Hepatocyte (in vitro differentiated cells): ENCODE measurements around the gene TMEM135. TPM values are rescaled to one million over a fixed set of nuclear protein-coding genes. Genes with fewer than 3 reads are reported as not detected.

ENCODE experiments used
- DNase-seq: peaks from one replicate; pipeline ENCODE4 v3.0.0-alpha.2; 2016; ENCODE audit warnings: low spot score
- H2AFZ ChIP-seq: fragments of 200-600 bp; sonication (generic); 2 replicates; pipeline ENCODE4 v1.6.0; 2016; ENCODE audit warnings: antibody characterized with exemption, mild to moderate bottlenecking
- H3K27ac ChIP-seq: fragments of 200-600 bp; sonication (generic); 2 replicates; pipeline ENCODE4 v1.5.1; 2016; ENCODE audit warnings: mild to moderate bottlenecking
- H3K27me3 ChIP-seq: fragments of 200-600 bp; sonication (generic); 2 replicates; pipeline ENCODE4 v1.6.1; 2016
- H3K36me3 ChIP-seq: fragments of 200-600 bp; sonication (generic); replicated peaks from 2 replicates; pipeline ENCODE4 v1.5.1; 2016; ENCODE audit warnings: low read depth; ENCODE audit not compliant: insufficient read depth
- H3K4me1 ChIP-seq: fragments of 200-600 bp; sonication (generic); 2 replicates; pipeline ENCODE4 v1.5.1; 2016; ENCODE audit warnings: mild to moderate bottlenecking, moderate library complexity; ENCODE audit not compliant: insufficient read depth
- H3K4me2 ChIP-seq: fragments of 200-600 bp; sonication (generic); 2 replicates; pipeline ENCODE4 v1.6.0; 2016
- H3K4me3 ChIP-seq: fragments of 200-600 bp; sonication (generic); 2 replicates; pipeline ENCODE4 v1.5.1; 2016; ENCODE audit warnings: mild to moderate bottlenecking
- H3K79me2 ChIP-seq: fragments of 200-600 bp; sonication (generic); 2 replicates; pipeline ENCODE4 v1.6.0; 2017; ENCODE audit warnings: mild to moderate bottlenecking
- H3K9me2 ChIP-seq: fragments of 200-600 bp; sonication (generic); replicated peaks from 2 replicates; pipeline ENCODE4 v1.6.0; 2017; ENCODE audit warnings: mild to moderate bottlenecking; ENCODE audit not compliant: insufficient read depth
- H3K9me3 ChIP-seq: fragments of 200-600 bp; sonication (generic); 2 replicates; pipeline ENCODE4 v1.5.1; 2016; ENCODE audit warnings: low read depth, mild to moderate bottlenecking
- H4K20me1 ChIP-seq: fragments of 200-600 bp; sonication (generic); 2 replicates; pipeline ENCODE4 v1.6.0; 2016; ENCODE audit warnings: mild to moderate bottlenecking; ENCODE audit not compliant: insufficient read depth, poor library complexity, severe bottlenecking
- EZH2 ChIP-seq: fragments of 200-600 bp; sonication (generic); IDR thresholded peaks from 2 replicates; pipeline ENCODE4 v1.6.1; 2016; ENCODE audit warnings: antibody characterized with exemption, mild to moderate bottlenecking, borderline replicate concordance
- EZH2phosphoT487 ChIP-seq: fragments of 200-600 bp; sonication (generic); IDR thresholded peaks from one replicate; pipeline ENCODE4 v1.6.1; 2018; ENCODE audit warnings: antibody characterized with exemption, mild to moderate bottlenecking, low read depth, moderate library complexity; ENCODE audit not compliant: unreplicated experiment, severe bottlenecking
- WGBS: methylation state at CpG from one replicate; pipeline ENCODE4 v1.1.6; 2016; ENCODE audit warnings: low lambda C conversion rate; ENCODE audit errors: missing lambda C conversion rate; 5-methylcytosine and 5-hydroxymethylcytosine counted together
- polyA plus RNA-seq: library from polyadenylated mRNA; unstranded; fragments of >200 nt; fragmentation: Nextera tagmentation; extraction: Ambion mirVana; gene quantifications from 2 replicates; pipeline ENCODE4 v1.2.1, GENCODE V29; 2016
- total RNA-seq: library from RNA; depleted of rRNA; stranded (reverse); fragments of >200 nt; gene quantifications from 2 replicates; pipeline ENCODE4 v1.2.3, GENCODE V29; 2014
- TF ChIP-seq, protein P1 (sequence below): fragments of 200-600 bp; sonication (generic); IDR thresholded peaks from 2 replicates; pipeline ENCODE4 v1.5.1; 2016; ENCODE audit warnings: antibody characterized with exemption, mild to moderate bottlenecking; ENCODE audit not compliant: poor library complexity

TMEM135 gene
- total and polyA plus RNA-seq, 2 experiments from 2014 or later: 26.7 to 52.0 TPM

- 92% methylated on average over 1 of the region's 1 CpG for WGBS
- TF ChIP-seq EZH2phosphoT487: no peak
- TF ChIP-seq EZH2: no peak
- TF ChIP-seq, protein P1, sequence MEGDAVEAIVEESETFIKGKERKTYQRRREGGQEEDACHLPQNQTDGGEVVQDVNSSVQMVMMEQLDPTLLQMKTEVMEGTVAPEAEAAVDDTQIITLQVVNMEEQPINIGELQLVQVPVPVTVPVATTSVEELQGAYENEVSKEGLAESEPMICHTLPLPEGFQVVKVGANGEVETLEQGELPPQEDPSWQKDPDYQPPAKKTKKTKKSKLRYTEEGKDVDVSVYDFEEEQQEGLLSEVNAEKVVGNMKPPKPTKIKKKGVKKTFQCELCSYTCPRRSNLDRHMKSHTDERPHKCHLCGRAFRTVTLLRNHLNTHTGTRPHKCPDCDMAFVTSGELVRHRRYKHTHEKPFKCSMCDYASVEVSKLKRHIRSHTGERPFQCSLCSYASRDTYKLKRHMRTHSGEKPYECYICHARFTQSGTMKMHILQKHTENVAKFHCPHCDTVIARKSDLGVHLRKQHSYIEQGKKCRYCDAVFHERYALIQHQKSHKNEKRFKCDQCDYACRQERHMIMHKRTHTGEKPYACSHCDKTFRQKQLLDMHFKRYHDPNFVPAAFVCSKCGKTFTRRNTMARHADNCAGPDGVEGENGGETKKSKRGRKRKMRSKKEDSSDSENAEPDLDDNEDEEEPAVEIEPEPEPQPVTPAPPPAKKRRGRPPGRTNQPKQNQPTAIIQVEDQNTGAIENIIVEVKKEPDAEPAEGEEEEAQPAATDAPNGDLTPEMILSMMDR: no peak
These were observed 197.6 kb downstream of the TMEM135 start for GRCh38 chr11:87235366-87235765.

DNA sequence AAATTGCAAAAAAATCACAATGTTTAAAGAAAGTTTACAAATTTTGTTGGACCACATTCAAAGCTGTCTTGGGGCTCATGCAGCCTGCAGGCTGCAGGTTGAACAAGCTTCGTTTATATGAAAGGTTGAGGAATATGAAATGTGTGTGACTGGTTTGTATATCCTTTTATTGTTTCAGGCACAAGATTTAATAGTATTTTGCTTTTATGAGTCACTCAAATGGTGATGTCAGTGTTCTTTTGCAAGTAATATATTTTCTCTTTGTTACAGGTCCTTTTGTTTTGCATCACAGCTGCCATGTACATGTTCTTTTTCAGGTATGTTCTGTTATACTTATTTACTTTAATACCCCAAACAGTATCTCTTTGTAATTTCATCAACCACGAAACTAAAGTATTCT, 198.6 kb downstream of the TMEM135 start:
- no peak for DNase-seq
- no peaks in the 10 kb centered on the region for H3K4me1 ChIP-seq
- 82% methylated on average over 2 of the region's 2 CpGs for WGBS
- peaks cover 3% of the 10 kb centered on the region for H3K79me2 ChIP-seq
- TF ChIP-seq EZH2phosphoT487 (no peak), EZH2 (no peak)
- TF ChIP-seq, protein P1: no peak
- peaks cover 7% of the 10 kb centered on the region for H3K9me3 ChIP-seq
- no peak overlapping the region for H3K4me3 ChIP-seq
- no peaks in the 10 kb centered on the region for H3K27me3 ChIP-seq
- no peak overlapping the region for H2AFZ ChIP-seq
- H4K20me1 ChIP-seq: no peaks in the 10 kb centered on the region
- H3K36me3 ChIP-seq: no peaks in the 10 kb centered on the region
- no peak overlapping the region for H3K27ac ChIP-seq
- H3K4me2 ChIP-seq: no peak overlapping the region
- H3K9me2 ChIP-seq: no peaks in the 10 kb centered on the region

More at GRCh38 chr11:87235366-87235765, 197.6 kb downstream of the TMEM135 start:
- peaks cover 7% of the 10 kb centered on the region for H3K9me3 ChIP-seq
- DNase-seq: no peak
- H2AFZ ChIP-seq: no peak overlapping the region
- no peaks in the 10 kb centered on the region for H4K20me1 ChIP-seq
- H3K27ac ChIP-seq: no peak overlapping the region
- H3K4me2 ChIP-seq: no peak overlapping the region
- no peaks in the 10 kb centered on the region for H3K27me3 ChIP-seq
- H3K36me3 ChIP-seq: no peaks in the 10 kb centered on the region
- no peaks in the 10 kb centered on the region for H3K4me1 ChIP-seq
- H3K79me2 ChIP-seq: peaks cover 3% of the 10 kb centered on the region
- H3K9me2 ChIP-seq: no peaks in the 10 kb centered on the region
- H3K4me3 ChIP-seq: no peak overlapping the region

- TF ChIP-seq EZH2phosphoT487 (no peak), EZH2 (no peak)
- TF ChIP-seq, protein P1: no peak
- Histone ChIP-seq H3K27me3 (no peaks in the 10 kb centered on the region), H2AFZ (no peak overlapping the region), H3K9me3 (no peaks in the 10 kb centered on the region), H3K4me2 (no peak overlapping the region), H3K79me2 (peaks cover 3% of the 10 kb centered on the region), H3K4me1 (no peaks in the 10 kb centered on the region), H3K36me3 (no peaks in the 10 kb centered on the region), H4K20me1 (no peaks in the 10 kb centered on the region), H3K4me3 (no peak overlapping the region), H3K27ac (no peak overlapping the region), H3K9me2 (no peaks in the 10 kb centered on the region)
- WGBS: 86% methylated on average over 2 of the region's 2 CpGs
- no peak for DNase-seq
These were observed 201.3 kb downstream of the TMEM135 start for GRCh38 chr11:87239001-87239400.

- WGBS: 78% methylated on average over 1 of the region's 1 CpG
- H3K9me2 ChIP-seq: no peaks in the 10 kb centered on the region
- H3K4me3 ChIP-seq: no peak overlapping the region
- no peak overlapping the region for H3K4me2 ChIP-seq
- H3K27me3 ChIP-seq: no peaks in the 10 kb centered on the region
- DNase-seq: no peak
- no peak overlapping the region for H2AFZ ChIP-seq
- peaks cover 3% of the 10 kb centered on the region for H3K79me2 ChIP-seq
- no peaks in the 10 kb centered on the region for H3K36me3 ChIP-seq
- H3K4me1 ChIP-seq: no peaks in the 10 kb centered on the region
- H4K20me1 ChIP-seq: no peaks in the 10 kb centered on the region
- no peaks in the 10 kb centered on the region for H3K9me3 ChIP-seq
- TF ChIP-seq EZH2phosphoT487: no peak
- TF ChIP-seq, protein P1: no peak
- TF ChIP-seq EZH2: no peak
- no peak overlapping the region for H3K27ac ChIP-seq
These were observed 201.8 kb downstream of the TMEM135 start for GRCh38 chr11:87239531-87239930.
